ENCODE measurements around the gene TCP11.

The TCP11 gene

GRCh38 chr6:35141007-35141655 is at the start of gene TCP11:
Gene TCP11, minus strand, starts transcription at chr6:35141339. Its CDS starts 469 bp downstream, at chr6:35140870.
- H3K27me3 ChIP-seq (ENCODE audit: control insufficient read depth, low read length) = peaks cover 17% of the 10 kb centered on the region
- H3K4me2 ChIP-seq (ENCODE audit: low read length) = peak within 1 kb of the TSS; percentile 60
- H4K20me1 ChIP-seq (ENCODE audit: control insufficient read depth, insufficient read depth, low read depth, low read length) = 0 out of 2 replicates have a peak, but pooled peaks cover 3% of the 10 kb centered on the region
- H3K9me3 ChIP-seq (ENCODE audit: control insufficient read depth, insufficient read depth, low read length) = no peaks in the 10 kb centered on the region
- H3K27ac ChIP-seq (ENCODE audit: low read depth, low read length) = no peak within 1 kb of the TSS
- peaks cover 18% of the 10 kb centered on the region for H3K4me1 ChIP-seq (ENCODE audit: control insufficient read depth, low read length)
- no peaks in the 10 kb centered on the region for H3K9me2 ChIP-seq (replicated peaks; ENCODE audit: control insufficient read depth, low read length)
- TF ChIP-seq EZH2phosphoT487 (IDR thresholded peaks at IDR 0.05; ENCODE audit: borderline replicate concordance, low read length) = no peak
- TF ChIP-seq, protein P1, sequence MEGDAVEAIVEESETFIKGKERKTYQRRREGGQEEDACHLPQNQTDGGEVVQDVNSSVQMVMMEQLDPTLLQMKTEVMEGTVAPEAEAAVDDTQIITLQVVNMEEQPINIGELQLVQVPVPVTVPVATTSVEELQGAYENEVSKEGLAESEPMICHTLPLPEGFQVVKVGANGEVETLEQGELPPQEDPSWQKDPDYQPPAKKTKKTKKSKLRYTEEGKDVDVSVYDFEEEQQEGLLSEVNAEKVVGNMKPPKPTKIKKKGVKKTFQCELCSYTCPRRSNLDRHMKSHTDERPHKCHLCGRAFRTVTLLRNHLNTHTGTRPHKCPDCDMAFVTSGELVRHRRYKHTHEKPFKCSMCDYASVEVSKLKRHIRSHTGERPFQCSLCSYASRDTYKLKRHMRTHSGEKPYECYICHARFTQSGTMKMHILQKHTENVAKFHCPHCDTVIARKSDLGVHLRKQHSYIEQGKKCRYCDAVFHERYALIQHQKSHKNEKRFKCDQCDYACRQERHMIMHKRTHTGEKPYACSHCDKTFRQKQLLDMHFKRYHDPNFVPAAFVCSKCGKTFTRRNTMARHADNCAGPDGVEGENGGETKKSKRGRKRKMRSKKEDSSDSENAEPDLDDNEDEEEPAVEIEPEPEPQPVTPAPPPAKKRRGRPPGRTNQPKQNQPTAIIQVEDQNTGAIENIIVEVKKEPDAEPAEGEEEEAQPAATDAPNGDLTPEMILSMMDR (IDR thresholded peaks at IDR 0.05; ENCODE audit: low read depth, low read length, poor library complexity, severe bottlenecking) = no peak
- no peaks in the 10 kb centered on the region for H3K36me3 ChIP-seq (ENCODE audit: control insufficient read depth, low read length)
- peak within 1 kb of the TSS; percentile 30 for H3K4me3 ChIP-seq (ENCODE audit: low read length)
- peaks cover 3% of the 10 kb centered on the region; the same call in 1 of the 2 replicates for H3F3A ChIP-seq (ENCODE audit: control insufficient read depth, insufficient read depth)
- H3K79me2 ChIP-seq (ENCODE audit: control insufficient read depth, low read length) = no peaks in the 10 kb centered on the region

- Histone ChIP-seq H3K79me2 (ENCODE audit: control insufficient read depth, low read length) (no peaks in the 10 kb centered on the region), H3K9me2 (replicated peaks; ENCODE audit: control insufficient read depth, low read length) (no peaks in the 10 kb centered on the region), H4K20me1 (ENCODE audit: control insufficient read depth, insufficient read depth, low read depth, low read length) (no peaks in the 10 kb centered on the region), H3K9me3 (ENCODE audit: control insufficient read depth, insufficient read depth, low read length) (no peaks in the 10 kb centered on the region), H3K4me3 (ENCODE audit: low read length) (no peak overlapping the region), H3K36me3 (ENCODE audit: control insufficient read depth, low read length) (no peaks in the 10 kb centered on the region), H3K27ac (ENCODE audit: low read depth, low read length) (no peak overlapping the region), H3K4me1 (ENCODE audit: control insufficient read depth, low read length) (no peaks in the 10 kb centered on the region), H3K4me2 (ENCODE audit: low read length) (no peak overlapping the region), H3K27me3 (ENCODE audit: control insufficient read depth, low read length) (peaks cover 47% of the 10 kb centered on the region), H3F3A (ENCODE audit: control insufficient read depth, insufficient read depth) (no peaks in the 10 kb centered on the region)
- no peak for TF ChIP-seq EZH2phosphoT487 (IDR thresholded peaks at IDR 0.05; ENCODE audit: borderline replicate concordance, low read length)
- TF ChIP-seq, protein P1 (IDR thresholded peaks at IDR 0.05; ENCODE audit: low read depth, low read length, poor library complexity, severe bottlenecking) = no peak
These were observed 49.2 kb upstream of the TCP11 start for GRCh38 chr6:35190306-35190705.

DNA sequence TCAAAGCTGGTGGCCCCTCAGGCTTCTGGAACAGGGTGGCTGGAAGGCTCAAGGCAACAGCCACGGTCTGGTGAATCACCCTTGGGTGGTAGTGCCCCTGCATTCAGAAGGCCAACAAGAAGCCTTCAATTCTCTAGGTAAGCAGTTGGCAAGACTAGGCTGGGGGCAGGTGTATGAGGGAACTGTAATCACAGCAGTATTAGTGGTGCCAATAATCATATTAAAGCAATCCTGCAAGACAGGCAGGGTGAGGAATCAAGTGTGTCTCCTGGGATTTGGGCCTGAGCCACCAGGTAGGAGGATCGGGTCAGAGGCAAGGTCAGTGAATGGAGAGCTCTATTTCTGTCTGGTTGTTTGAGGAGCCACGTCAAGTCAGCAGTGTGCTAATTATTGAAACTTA is 47.7 kb upstream of the TCP11 start:
- no peaks in the 10 kb centered on the region for H3K9me2 ChIP-seq (replicated peaks; ENCODE audit: control insufficient read depth, low read length)
- peaks cover 45% of the 10 kb centered on the region for H3K27me3 ChIP-seq (ENCODE audit: control insufficient read depth, low read length)
- H3F3A ChIP-seq (ENCODE audit: control insufficient read depth, insufficient read depth) = no peaks in the 10 kb centered on the region
- no peak overlapping the region for H3K27ac ChIP-seq (ENCODE audit: low read depth, low read length)
- no peaks in the 10 kb centered on the region for H3K4me1 ChIP-seq (ENCODE audit: control insufficient read depth, low read length)
- no peak overlapping the region for H3K4me2 ChIP-seq (ENCODE audit: low read length)
- no peaks in the 10 kb centered on the region for H3K9me3 ChIP-seq (ENCODE audit: control insufficient read depth, insufficient read depth, low read length)
- no peak overlapping the region for H3K4me3 ChIP-seq (ENCODE audit: low read length)
- H3K79me2 ChIP-seq (ENCODE audit: control insufficient read depth, low read length) = no peaks in the 10 kb centered on the region
- H4K20me1 ChIP-seq (ENCODE audit: control insufficient read depth, insufficient read depth, low read depth, low read length) = no peaks in the 10 kb centered on the region
- TF ChIP-seq, protein P1 (IDR thresholded peaks at IDR 0.05; ENCODE audit: low read depth, low read length, poor library complexity, severe bottlenecking) = no peak
- H3K36me3 ChIP-seq (ENCODE audit: control insufficient read depth, low read length) = no peaks in the 10 kb centered on the region

Measured in DOHH2 (cell line).